Activated CD4-positive, alpha-beta T cell treated with anti-CD3 and anti-CD28 coated beads for 24 hours (primary cell): ENCODE measurements around the gene PGBD2.
"Not testable (repeated sequence)": the region's sequence is repeated elsewhere in the genome, so short reads cannot be mapped to it uniquely, and the experiment has no call there.

ENCODE experiments used
- DNase-seq, 2 donors: peaks; one replicate each; pipeline ENCODE4 v3.0.0-alpha.2; 2020; ENCODE audit warnings: low read depth in 2 of 2

The PGBD2 gene

GRCh38 chr1:248906009-248906752 lies at the start of gene PGBD2:
TSS of gene PGBD2 (plus strand) at chr1:248906235. CDS start at chr1:248913863, 7,628 bp downstream.
- peak; percentile 95 to 96 for DNase-seq

- no peak for DNase-seq
Measured at GRCh38 chr1:248857201-248857600, 48.8 kb upstream of the PGBD2 start.

GRCh38 chr1:248857749-248858095 lies 48.3 kb upstream of the PGBD2 start:
- no peak for DNase-seq

GRCh38 chr1:248858096-248858890 lies 47.7 kb upstream of the PGBD2 start:
- peak in 1 of 2 donors; percentile 25 for DNase-seq

- peak; percentile 95 for DNase-seq
Measured at GRCh38 chr1:248858891-248859889, 46.8 kb upstream of the PGBD2 start, which contains the start of gene ZNF692. TSS of gene ZNF692 (minus strand) at chr1:248859085. CDS start at chr1:248858309, 776 bp downstream.

GRCh38 chr1:248860007-248860406 lies 46.0 kb upstream of the PGBD2 start:
- DNase-seq: no peak

- no peak for DNase-seq
Measured at GRCh38 chr1:248861616-248862015, 44.4 kb upstream of the PGBD2 start.

GRCh38 chr1:248862695-248862997 lies 43.4 kb upstream of the PGBD2 start:
- DNase-seq: no peak

- peak; percentile 78 to 83 for DNase-seq
Measured at GRCh38 chr1:248862998-248863881, 42.8 kb upstream of the PGBD2 start.

- DNase-seq: no peak
Measured at GRCh38 chr1:248871837-248872401, 34.1 kb upstream of the PGBD2 start.

GRCh38 chr1:248872752-248873408 lies 33.2 kb upstream of the PGBD2 start:
- peak; percentile 49 to 51 for DNase-seq

GRCh38 chr1:248873409-248873992 lies 32.5 kb upstream of the PGBD2 start:
- peak; percentile 96 to 97 for DNase-seq

GRCh38 chr1:248873993-248874533 lies 32.0 kb upstream of the PGBD2 start:
- DNase-seq: peak; percentile 73 to 82

GRCh38 chr1:248881261-248881660 lies 24.8 kb upstream of the PGBD2 start:
- no peak for DNase-seq

GRCh38 chr1:248882427-248882826 lies 23.6 kb upstream of the PGBD2 start:
- DNase-seq: not testable (repeated sequence)

GRCh38 chr1:248884632-248885295 lies 21.3 kb upstream of the PGBD2 start:
- DNase-seq: no peak

GRCh38 chr1:248885646-248886045 lies 20.4 kb upstream of the PGBD2 start:
- DNase-seq: no peak

GRCh38 chr1:248886237-248886895 lies 19.7 kb upstream of the PGBD2 start:
- no peak for DNase-seq
